ENCODE measurements around the gene LRP6.

GRCh38 chr12:12180136-12180535 is 86.7 kb downstream of the LRP6 start:
- no peak for TF ChIP-seq CTCF (IDR thresholded peaks at IDR 0.05; ENCODE audit: poor library complexity, severe bottlenecking)
- TF ChIP-seq POLR2AphosphoS5 (IDR thresholded peaks at IDR 0.05): no peak
